Measurements from ENCODE around the gene MT3. TPM values are rescaled to one million over a fixed set of nuclear protein-coding genes. Genes with fewer than 3 reads are reported as not detected.

MT3 gene
- total RNA-seq, 1 experiment from 2014 or later = not detected

- BruUV-seq (replicated peaks) = no TSS peak
- ChIA-PET POLR2A (no interaction called here), CTCF (interaction anchor here (0.6 kb wide), 1 partner anchor 60 kb away, joined by 5 read pairs; no protein-coding TSS in a partner anchor)
- Histone ChIP-seq H3K27ac (ENCODE audit: low read length) (no peak overlapping the region), H3K36me3 (ENCODE audit: control insufficient read depth, insufficient read depth, low read length) (no peaks in the 10 kb centered on the region), H3K27me3 (ENCODE audit: control insufficient read depth, insufficient read depth, low read length) (no peaks in the 10 kb centered on the region), H3K4me3 (ENCODE audit: low read depth in 2 of 2, low read length in 2 of 2) (no peak overlapping the region), H3K9me3 (ENCODE audit: control insufficient read depth, insufficient read depth, low read depth, low read length) (no peaks in the 10 kb centered on the region), H3K4me1 (ENCODE audit: control insufficient read depth, insufficient read depth, low read length) (peaks cover 23% of the 10 kb centered on the region)
- DNase-seq (ENCODE audit: low read depth, low spot score) (no peak), ATAC-seq (no peak)
- no peak for TF ChIP-seq REST (IDR thresholded peaks at IDR 0.05; ENCODE audit: insufficient read depth in 1 of 2, low read depth in 2 of 2, low read length in 1 of 2)
- no peak for TF ChIP-seq TCF7L2 (IDR thresholded peaks at IDR 0.05; ENCODE audit: low read depth, low read length)
- no peak for TF ChIP-seq CTCF (IDR thresholded peaks at IDR 0.05)
- no peak for TF ChIP-seq POLR2AphosphoS5 (IDR thresholded peaks at IDR 0.05; ENCODE audit: low read depth, low read length)
- no peak for TF ChIP-seq SIN3A (IDR thresholded peaks at IDR 0.05; ENCODE audit: borderline replicate concordance, insufficient read depth, low read depth, low read length)
- in situ Hi-C loops (cut with HindIII; ENCODE audit: low pct_unique_long_range_greater_than_20kb, low sequenced_read_pairs) = no loop called here
- intact Hi-C loops (cut with micrococcal nuclease; ENCODE audit: unreplicated experiment) = no loop called here
Observed at GRCh38 chr16:56640076-56640475, 50.7 kb downstream of the MT3 start.

Other genes starting within 250 kb of the MT3 start
- 89.6 TPM for gene AMFR, start 164.0 kb upstream of the MT3 start, total RNA-seq (2021; ENCODE audit: unreplicated experiment)
- gene NUDT21, start 138.2 kb upstream of the MT3 start, total RNA-seq (2021; ENCODE audit: unreplicated experiment) = 97.6 TPM
- 35.8 TPM for gene OGFOD1, start 138.0 kb upstream of the MT3 start, total RNA-seq (2021; ENCODE audit: unreplicated experiment)
- gene BBS2, start 69.5 kb upstream of the MT3 start, total RNA-seq (2021; ENCODE audit: unreplicated experiment) = 24.0 TPM
- gene MT4, start 24.5 kb upstream of the MT3 start, total RNA-seq (2021; ENCODE audit: unreplicated experiment) = not detected
- 673 TPM for gene MT2A, start 19.1 kb downstream of the MT3 start, total RNA-seq (2021; ENCODE audit: unreplicated experiment)
- 170 TPM for gene MT1E, start 36.3 kb downstream of the MT3 start, total RNA-seq (2021; ENCODE audit: unreplicated experiment)
- gene MT1M, start 43.1 kb downstream of the MT3 start, total RNA-seq (2021; ENCODE audit: unreplicated experiment) = 1.8 TPM
- gene MT1A, start 49.1 kb downstream of the MT3 start, total RNA-seq (2021; ENCODE audit: unreplicated experiment) = 52.1 TPM
- gene MT1B, start 62.4 kb downstream of the MT3 start, total RNA-seq (2021; ENCODE audit: unreplicated experiment) = not detected
- 2.1 TPM for gene MT1F, start 68.4 kb downstream of the MT3 start, total RNA-seq (2021; ENCODE audit: unreplicated experiment)
- gene MT1G, start 78.5 kb downstream of the MT3 start, total RNA-seq (2021; ENCODE audit: unreplicated experiment) = 2.2 TPM
- not detected for gene MT1H, start 80.3 kb downstream of the MT3 start, total RNA-seq (2021; ENCODE audit: unreplicated experiment)
- gene MT1X, start 92.9 kb downstream of the MT3 start, total RNA-seq (2021; ENCODE audit: unreplicated experiment) = 25.9 TPM
- 88.5 TPM for gene NUP93, start 140.6 kb downstream of the MT3 start, total RNA-seq (2021; ENCODE audit: unreplicated experiment)

All from Panc1 (cell line).